H1 (cell line): ENCODE measurements around the gene ELMO1. TPM values are rescaled to one million over a fixed set of nuclear protein-coding genes. Genes with fewer than 3 reads are reported as not detected.

Source experiments
- CREB1 ChIP-seq: IDR thresholded peaks from 2 replicates; pipeline ENCODE4 v1.6.1; 2012; ENCODE audit warnings: inconsistent platforms
- EZH2 ChIP-seq: fragments of 200-600 bp; sonication (generic); IDR thresholded peaks from 2 replicates; pipeline ENCODE4 v1.7.1; 2012; ENCODE audit warnings: low read depth, mild to moderate bottlenecking, moderate library complexity, low read length, inconsistent platforms; ENCODE audit not compliant: severe bottlenecking
- GTF2F1 ChIP-seq: IDR thresholded peaks from 2 replicates; pipeline ENCODE4 v1.6.1; 2012; ENCODE audit warnings: low read depth, low read length, improper control_type of control experiment, borderline replicate concordance
- MAFK ChIP-seq: IDR thresholded peaks from 2 replicates; pipeline ENCODE4 v1.6.1; 2012; ENCODE audit warnings: low read depth, mild to moderate bottlenecking, improper control_type of control experiment, low read length
- RBBP5 ChIP-seq: IDR thresholded peaks from 2 replicates; pipeline ENCODE4 v1.7.1; 2012; ENCODE audit warnings: low read depth, mild to moderate bottlenecking, inconsistent platforms, low read length, moderate library complexity, borderline replicate concordance
- RFX5 ChIP-seq: IDR thresholded peaks from 2 replicates; pipeline ENCODE4 v1.6.1; 2011; ENCODE audit warnings: low read depth, low read length, improper control_type of control experiment, borderline replicate concordance
- USF2 ChIP-seq: IDR thresholded peaks from 2 replicates; pipeline ENCODE4 v1.6.1; 2011; ENCODE audit warnings: low read length, improper control_type of control experiment
- polyA plus RNA-seq, 7 experiments: library from polyadenylated mRNA; depleted of rRNA in 3 of 7; stranded (reverse) in 5 of 7; unstranded in 2 of 7; fragments of >200 nt in 5 of 7; fragments of 200-250 nt in 2 of 7; gene quantifications; 1 replicate in 5 of 7; 2 replicates in 1 of 7; 4 replicates in 1 of 7; pipeline versions ENCODE4 v1.2.1 to v1.2.3, GENCODE V29; 2011 to 2013; ENCODE audit warnings: missing spikeins in 2 of 7, mixed read lengths in 2 of 7
- total RNA-seq: library from RNA; stranded (reverse); fragmentation: NEBNext Ultra II Directional; extraction: Animal tissue kit (Norgen Biotek cat#: 25700); gene quantifications from 2 replicates; pipeline ENCODE4 v1.2.1, GENCODE V29; 2021

ELMO1 gene
- total and polyA plus RNA-seq, 2 of the 8 experiments (the other 6 are each of a cell fraction or from before 2014, with no cell fraction given), result 18.4 to 21.0 TPM

GRCh38 chr7:36942955-36943354 is 505.7 kb downstream of the ELMO1 start (continued):
- no peak for TF ChIP-seq RBBP5
- TF ChIP-seq GTF2F1, result no peak
- no peak for TF ChIP-seq EZH2
- no peak for TF ChIP-seq MAFK
- TF ChIP-seq RFX5, result no peak
- no peak for TF ChIP-seq CREB1
- no peak for TF ChIP-seq USF2
